ENCODE results near the gene MAGEB1. TPM values are rescaled to one million over a fixed set of nuclear protein-coding genes. Genes with fewer than 3 reads are reported as not detected.

MAGEB1 gene
- total RNA-seq, 1 experiment from 2014 or later = 0.22 TPM

- TF ChIP-seq AFF4 (CRISPR knock-in tag; IDR thresholded peaks at IDR 0.05; ENCODE audit: borderline replicate concordance) = no peak
- TF ChIP-seq ZNF317 (CRISPR knock-in tag; IDR thresholded peaks at IDR 0.05; ENCODE audit: borderline replicate concordance, low read depth) = no peak
- TF ChIP-seq SOX15 (CRISPR knock-in tag; IDR thresholded peaks at IDR 0.05) = no peak
- TF ChIP-seq GABPB1 (CRISPR knock-in tag; IDR thresholded peaks at IDR 0.05) = no peak
- no peak for TF ChIP-seq MLX (CRISPR knock-in tag; IDR thresholded peaks at IDR 0.05)
- TF ChIP-seq ATF1 (CRISPR knock-in tag; IDR thresholded peaks at IDR 0.05) = no peak
- no peak for TF ChIP-seq NR1H2 (CRISPR knock-in tag; IDR thresholded peaks at IDR 0.05)
- TF ChIP-seq ARID4B (CRISPR knock-in tag; IDR thresholded peaks at IDR 0.05; ENCODE audit: borderline replicate concordance) = no peak
- TF ChIP-seq MAX (CRISPR knock-in tag; IDR thresholded peaks at IDR 0.05) = no peak
- TF ChIP-seq MXD4 (CRISPR knock-in tag; IDR thresholded peaks at IDR 0.05; ENCODE audit: borderline replicate concordance) = no peak
- no peak for TF ChIP-seq KAT7 (CRISPR knock-in tag; IDR thresholded peaks at IDR 0.05; ENCODE audit: borderline replicate concordance)
- no peak for TF ChIP-seq PREB (CRISPR knock-in tag; IDR thresholded peaks at IDR 0.05; ENCODE audit: borderline replicate concordance)
Measured at GRCh38 chrX:30217465-30217864, 29.5 kb upstream of the MAGEB1 start (continued).

GRCh38 chrX:30219372-30219771 is 27.6 kb upstream of the MAGEB1 start:
- Mint-ChIP-seq H3K4me3 (no peak overlapping the region), H3K9me3 (no peaks in the 10 kb centered on the region), H3K27me3 (ENCODE audit: low read depth) (peaks cover 26% of the 10 kb centered on the region), H3K36me3 (0 out of 2 replicates have a peak, but pooled peaks cover 2% of the 10 kb centered on the region), H3K27ac (0 out of 2 replicates have a peak overlapping the region, but pooled peaks have one; percentile 65), H3K4me1 (peaks cover 24% of the 10 kb centered on the region)
- ChIA-PET POLR2A (no interaction called here), CTCF (no interaction called here)
- ATAC-seq = peak; percentile 91
- no peak for TF ChIP-seq TEAD1 (CRISPR knock-in tag; IDR thresholded peaks at IDR 0.05)
- no peak for TF ChIP-seq ZBTB43 (CRISPR knock-in tag; IDR thresholded peaks at IDR 0.05)
- TF ChIP-seq OVOL2 (CRISPR knock-in tag; IDR thresholded peaks at IDR 0.05; ENCODE audit: borderline replicate concordance) = no peak
- TF ChIP-seq RORB (CRISPR knock-in tag; IDR thresholded peaks at IDR 0.05) = no peak
- no peak for TF ChIP-seq ZNF671 (CRISPR knock-in tag; IDR thresholded peaks at IDR 0.05)
- TF ChIP-seq ZNF121 (CRISPR knock-in tag; IDR thresholded peaks at IDR 0.05) = no peak
- TF ChIP-seq JAZF1 (CRISPR knock-in tag; IDR thresholded peaks at IDR 0.05) = no peak
- TF ChIP-seq CTCF (IDR thresholded peaks at IDR 0.05) = no peak
- TF ChIP-seq ELF4 (CRISPR knock-in tag; IDR thresholded peaks at IDR 0.05; ENCODE audit: low read depth) = no peak
- TF ChIP-seq ZNF219 (CRISPR knock-in tag; IDR thresholded peaks at IDR 0.05; ENCODE audit: borderline replicate concordance) = no peak
- TF ChIP-seq NR1H2 (CRISPR knock-in tag; IDR thresholded peaks at IDR 0.05) = no peak
- DNase-seq (ENCODE audit: low spot score) = peak; percentile 11
